Rectal smooth muscle tissue (tissue), 1 donor: ENCODE results near the gene CBLN3.

Experiments
- H3K27ac ChIP-seq: one replicate; pipeline ENCODE4 v1.7.0; 2013; ENCODE audit warnings: low read depth, low read length, inconsistent platforms
- H3K27me3 ChIP-seq: one replicate; pipeline ENCODE4 v1.7.0; 2013; ENCODE audit warnings: low read length; ENCODE audit not compliant: control insufficient read depth, insufficient read depth
- H3K36me3 ChIP-seq: one replicate; pipeline ENCODE4 v1.7.0; 2013; ENCODE audit warnings: low read length; ENCODE audit not compliant: control insufficient read depth, insufficient read depth
- H3K4me1 ChIP-seq: one replicate; pipeline ENCODE4 v1.7.0; 2013; ENCODE audit warnings: low read length; ENCODE audit not compliant: control insufficient read depth, insufficient read depth
- H3K4me3 ChIP-seq: one replicate; pipeline ENCODE4 v1.7.0; 2013; ENCODE audit warnings: low read length
- H3K9ac ChIP-seq: one replicate; pipeline ENCODE4 v1.7.0; 2013; ENCODE audit warnings: low read length

Gene CBLN3

DNA sequence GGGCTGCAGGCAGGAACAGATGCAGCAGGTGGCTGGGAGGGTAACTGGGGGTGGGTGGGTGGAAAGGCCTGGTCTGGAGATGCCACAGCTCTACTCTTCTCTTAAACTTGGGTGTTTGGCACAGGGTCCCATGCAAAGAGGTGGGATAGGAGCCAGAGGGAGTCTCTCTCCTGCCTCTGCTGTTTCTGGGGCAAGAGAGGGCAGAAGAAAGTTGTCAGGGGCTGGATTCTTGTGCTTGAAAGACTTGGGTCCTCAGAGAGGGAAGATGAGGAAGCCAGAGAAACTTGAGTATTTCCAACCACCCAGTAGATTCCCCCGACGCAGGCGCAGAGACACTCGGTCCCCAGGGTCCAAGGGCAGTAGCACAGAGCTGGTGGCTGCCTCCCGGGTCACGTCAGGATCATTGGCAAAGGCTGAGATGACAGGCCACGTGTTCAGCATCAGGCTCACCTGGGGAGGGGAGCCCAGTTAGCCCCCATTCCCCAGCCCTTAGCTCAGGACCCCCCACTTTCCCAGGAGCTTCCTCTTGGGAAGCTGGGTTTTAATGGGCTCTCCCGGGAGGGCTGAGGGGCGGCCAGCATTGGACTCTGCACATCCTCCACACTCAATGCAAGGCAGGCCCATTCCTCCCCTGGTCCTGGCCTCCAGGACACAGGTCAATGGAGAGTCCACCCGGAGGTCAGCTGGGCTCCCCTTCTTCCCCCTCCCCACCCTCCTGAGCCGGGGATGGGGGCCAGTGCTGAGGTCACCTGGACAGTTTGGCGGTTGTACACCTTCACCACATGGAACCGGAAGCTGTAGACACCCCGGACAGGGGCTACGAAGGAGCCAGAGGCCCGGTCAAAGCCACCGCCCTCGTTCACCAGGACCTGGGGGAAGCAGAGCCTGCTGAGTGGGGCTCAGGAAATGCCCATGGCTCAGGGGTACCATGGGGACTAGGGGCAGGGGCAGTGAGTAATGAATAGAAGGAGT is 1.6 kb downstream of the CBLN3 start:
- no peak overlapping the region for H3K4me3 ChIP-seq
- no peak overlapping the region for H3K9ac ChIP-seq
- peaks cover 16% of the 10 kb centered on the region for H3K4me1 ChIP-seq
- H3K27ac ChIP-seq = no peak overlapping the region
- no peaks in the 10 kb centered on the region for H3K27me3 ChIP-seq
- H3K36me3 ChIP-seq = peaks cover 9% of the 10 kb centered on the region

DNA sequence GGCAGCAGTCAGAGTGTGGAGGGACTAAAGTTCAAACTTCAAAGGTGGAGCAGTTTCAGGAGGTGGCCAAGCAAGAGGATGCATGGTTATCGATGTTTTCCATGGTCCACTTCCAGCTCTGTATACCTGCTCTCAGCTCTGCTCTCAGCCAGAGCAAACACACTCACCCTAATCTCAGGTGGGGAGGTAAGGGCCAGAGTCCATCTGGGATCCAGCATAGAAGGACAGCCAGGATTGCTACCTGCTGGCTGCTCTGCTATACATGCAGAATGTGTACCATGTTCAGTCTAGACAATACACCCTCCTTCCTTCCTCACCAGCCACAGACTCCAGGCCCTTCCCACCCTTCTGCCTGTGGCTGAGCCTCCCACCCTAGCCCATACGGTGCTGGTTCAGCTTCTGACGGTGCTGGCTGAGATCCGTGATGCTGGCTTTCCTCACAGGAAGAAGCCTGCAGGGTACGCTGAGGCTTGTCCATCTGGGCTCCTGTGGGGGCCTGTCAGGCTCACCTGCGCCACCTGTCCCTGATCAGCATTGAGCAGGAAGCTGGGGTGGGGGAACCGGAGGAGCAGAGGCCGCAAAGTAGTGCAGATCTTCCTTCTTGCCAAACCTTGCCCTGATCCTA is 2.4 kb downstream of the CBLN3 start:
- Histone ChIP-seq H3K27me3 (no peaks in the 10 kb centered on the region), H3K4me3 (no peak overlapping the region), H3K9ac (no peak overlapping the region), H3K27ac (no peak overlapping the region), H3K4me1 (peaks cover 16% of the 10 kb centered on the region), H3K36me3 (peaks cover 1% of the 10 kb centered on the region)

DNA sequence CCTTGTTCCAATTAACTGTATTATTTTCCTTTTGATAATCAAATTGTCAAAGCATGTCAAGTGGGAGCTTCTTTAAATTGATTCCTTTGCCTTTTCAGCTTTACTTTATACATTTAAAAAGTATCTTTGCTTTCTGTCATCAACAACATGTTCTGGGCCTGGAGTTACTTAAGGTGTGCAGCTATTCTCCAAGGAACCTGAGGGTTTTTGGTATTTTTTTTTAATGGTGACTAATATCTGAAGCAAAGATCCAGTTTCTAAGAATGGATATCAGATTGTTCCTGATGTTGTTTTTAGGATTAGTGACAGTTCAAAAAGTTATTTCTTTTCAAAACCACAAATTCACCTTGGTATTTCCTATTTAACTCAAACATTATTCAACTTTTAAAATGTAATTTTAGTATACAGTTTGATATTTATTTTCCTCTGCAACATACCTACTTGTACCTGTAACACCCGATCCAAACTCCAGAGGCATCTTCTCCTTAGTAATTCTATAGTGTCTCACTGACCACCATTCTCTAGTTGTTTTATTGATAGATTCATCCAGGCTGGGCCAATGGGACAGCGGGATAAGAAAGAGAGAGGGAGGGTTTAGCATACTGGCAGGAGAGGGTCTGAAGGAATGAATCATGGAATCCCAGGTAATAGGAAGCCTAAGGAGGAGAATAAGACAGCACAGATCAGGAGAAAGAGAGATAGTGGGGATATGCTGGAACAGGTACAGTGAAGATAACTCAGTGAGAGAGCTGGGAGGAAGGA is 3.1 kb downstream of the CBLN3 start:
- no peaks in the 10 kb centered on the region for H3K36me3 ChIP-seq
- no peaks in the 10 kb centered on the region for H3K27me3 ChIP-seq
- H3K4me3 ChIP-seq = no peak overlapping the region
- H3K27ac ChIP-seq = no peak overlapping the region
- no peak overlapping the region for H3K9ac ChIP-seq
- H3K4me1 ChIP-seq = peaks cover 11% of the 10 kb centered on the region

DNA sequence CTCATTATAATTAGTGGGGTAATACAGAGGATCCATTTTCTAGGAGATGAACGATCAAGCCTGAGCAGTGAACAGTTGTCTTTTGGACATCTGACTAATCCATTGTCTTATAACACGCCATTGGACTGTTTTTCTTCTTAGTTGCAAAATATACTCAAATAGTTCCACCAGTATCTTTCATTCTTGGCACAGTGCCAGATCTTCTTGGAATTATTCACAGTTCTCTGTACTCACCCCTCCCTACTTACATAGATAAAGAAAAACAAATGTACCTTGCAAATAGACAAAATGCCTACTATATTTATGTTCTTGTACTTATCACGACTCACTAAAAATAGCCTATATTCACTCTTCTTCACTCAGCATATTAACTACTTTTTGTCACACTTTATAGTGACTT is 3.8 kb downstream of the CBLN3 start:
- Histone ChIP-seq H3K4me1 (peaks cover 4% of the 10 kb centered on the region), H3K36me3 (no peaks in the 10 kb centered on the region), H3K27ac (no peak overlapping the region), H3K4me3 (no peak overlapping the region), H3K9ac (no peak overlapping the region), H3K27me3 (no peaks in the 10 kb centered on the region)

DNA sequence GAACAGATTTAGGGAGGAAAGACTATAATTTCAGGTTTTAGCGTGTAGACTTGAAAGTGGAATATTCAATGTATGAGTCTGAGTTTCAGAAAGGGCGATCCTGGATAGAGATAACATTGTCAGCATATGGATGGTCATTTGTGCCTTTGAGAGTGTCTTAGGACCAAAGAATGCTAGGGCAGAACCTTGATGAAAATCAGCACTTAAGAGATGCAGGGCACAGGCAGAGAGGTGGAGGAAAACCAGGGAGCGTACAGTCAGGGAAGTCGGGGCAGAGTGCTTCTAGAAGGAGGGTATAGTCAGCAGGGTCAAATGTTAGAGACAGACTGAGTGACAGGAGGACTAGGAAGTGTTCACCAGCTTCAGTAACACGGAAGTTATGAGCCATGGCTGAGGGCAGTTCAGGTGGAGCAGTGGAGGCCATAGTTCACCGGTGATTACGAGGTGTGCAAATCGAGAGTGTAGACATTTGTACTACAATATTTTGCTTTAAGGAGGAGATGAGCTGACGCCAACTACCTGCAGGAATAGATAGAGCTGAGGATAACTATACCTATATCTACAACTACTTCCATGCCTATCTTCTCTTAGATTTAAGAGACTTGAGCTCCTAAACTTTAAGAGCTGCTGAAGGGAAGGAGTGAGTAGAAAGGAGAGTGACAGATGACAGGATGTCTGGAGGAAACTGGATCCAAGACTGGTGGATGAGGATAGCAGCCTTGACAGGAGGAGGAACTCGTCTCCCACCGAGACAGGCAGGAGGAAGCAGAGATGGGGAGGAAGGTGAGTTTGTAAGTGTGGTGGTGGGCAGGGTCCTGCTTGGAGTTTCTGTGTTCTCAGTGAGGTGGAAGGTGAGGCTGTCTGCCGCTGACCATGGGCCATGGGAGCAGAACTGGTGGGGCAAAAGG is 6.5 kb downstream of the CBLN3 start:
- no peak overlapping the region for H3K4me3 ChIP-seq
- no peak overlapping the region for H3K9ac ChIP-seq
- H3K4me1 ChIP-seq = no peaks in the 10 kb centered on the region
- H3K36me3 ChIP-seq = no peaks in the 10 kb centered on the region
- no peak overlapping the region for H3K27ac ChIP-seq
- no peaks in the 10 kb centered on the region for H3K27me3 ChIP-seq

DNA sequence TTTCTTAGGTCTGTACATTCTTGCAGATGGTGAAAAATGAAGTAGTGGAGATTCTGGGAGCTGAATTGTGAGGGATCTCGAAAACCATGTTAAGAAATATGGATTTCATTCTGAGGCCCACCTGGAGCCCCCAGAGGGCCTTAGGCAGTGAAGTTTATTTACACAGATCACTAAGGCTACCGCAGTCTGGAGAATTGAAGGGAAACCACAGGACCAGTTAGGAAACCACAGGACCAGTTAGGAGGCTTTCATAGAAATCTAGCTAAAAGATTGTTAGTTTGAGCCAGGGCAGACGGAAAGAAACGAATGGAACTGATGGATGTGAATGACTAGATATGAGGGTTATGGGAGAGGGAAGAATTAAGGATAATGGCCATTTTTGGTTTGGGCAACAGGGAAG is 7.2 kb downstream of the CBLN3 start:
- H3K4me1 ChIP-seq = no peaks in the 10 kb centered on the region

DNA sequence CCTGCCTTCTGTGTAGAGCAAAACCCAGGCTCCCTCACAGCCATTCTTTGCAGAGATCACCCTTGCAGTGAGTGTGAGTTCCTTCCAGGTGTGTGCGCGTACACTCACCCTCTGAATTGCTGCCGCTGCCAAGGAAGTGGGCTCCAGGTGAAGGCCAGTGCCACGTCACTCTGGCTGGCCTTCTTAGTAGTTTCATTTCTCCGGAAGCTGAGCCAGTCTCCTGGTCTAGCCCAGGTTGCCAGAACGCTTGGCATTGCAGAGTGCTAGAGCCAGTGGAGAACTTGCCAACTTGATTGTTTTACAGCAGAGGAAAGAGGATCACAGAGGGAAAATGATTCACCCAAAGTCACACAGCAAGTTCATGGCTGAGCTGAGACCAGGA is 11.0 kb downstream of the CBLN3 start:
- Histone ChIP-seq H3K4me3 (no peak overlapping the region), H3K27me3 (no peaks in the 10 kb centered on the region), H3K4me1 (no peaks in the 10 kb centered on the region), H3K36me3 (peaks cover 5% of the 10 kb centered on the region), H3K9ac (no peak overlapping the region), H3K27ac (no peak overlapping the region)

More for the DNA sequence above, 7.2 kb downstream of the CBLN3 start:
- H3K27ac ChIP-seq = no peak overlapping the region
- no peaks in the 10 kb centered on the region for H3K27me3 ChIP-seq
- no peak overlapping the region for H3K9ac ChIP-seq
- H3K36me3 ChIP-seq = no peaks in the 10 kb centered on the region
- no peak overlapping the region for H3K4me3 ChIP-seq

DNA sequence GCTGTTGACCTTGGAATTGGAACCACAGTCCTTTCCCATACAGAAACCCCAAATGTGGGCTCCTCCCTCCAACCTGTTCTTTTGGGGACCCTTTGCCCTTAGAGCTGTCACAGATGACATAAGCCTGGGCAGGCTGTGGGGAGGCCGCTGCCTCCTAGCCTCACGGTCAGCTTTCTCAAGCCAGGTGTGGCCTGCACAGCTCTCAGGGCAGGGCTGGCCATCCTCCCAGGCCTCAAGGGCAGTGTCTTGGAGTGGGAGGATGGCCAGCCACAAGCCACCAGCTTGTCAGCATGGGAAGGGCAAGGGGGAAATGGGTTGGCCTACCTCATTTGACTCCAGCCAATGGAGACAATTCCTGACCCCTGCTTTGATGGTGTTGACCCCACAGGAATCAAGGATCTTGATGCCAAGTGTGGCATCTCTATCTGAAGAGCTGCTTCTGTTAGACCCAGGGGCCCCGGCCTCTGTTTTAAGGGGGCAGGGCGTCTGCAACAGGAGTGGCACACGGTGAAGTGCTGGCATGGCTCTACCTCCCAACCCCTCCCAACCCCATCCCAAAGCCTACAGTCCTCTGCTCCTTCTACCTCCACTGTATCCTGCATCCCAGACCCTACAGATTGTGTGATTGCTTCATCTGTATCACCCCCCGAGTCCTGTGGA is 11.5 kb downstream of the CBLN3 start:
- no peak overlapping the region for H3K9ac ChIP-seq
- H3K4me1 ChIP-seq = no peaks in the 10 kb centered on the region
- H3K27ac ChIP-seq = no peak overlapping the region
- no peaks in the 10 kb centered on the region for H3K27me3 ChIP-seq
- peaks cover 6% of the 10 kb centered on the region for H3K36me3 ChIP-seq
- H3K4me3 ChIP-seq = no peak overlapping the region

DNA sequence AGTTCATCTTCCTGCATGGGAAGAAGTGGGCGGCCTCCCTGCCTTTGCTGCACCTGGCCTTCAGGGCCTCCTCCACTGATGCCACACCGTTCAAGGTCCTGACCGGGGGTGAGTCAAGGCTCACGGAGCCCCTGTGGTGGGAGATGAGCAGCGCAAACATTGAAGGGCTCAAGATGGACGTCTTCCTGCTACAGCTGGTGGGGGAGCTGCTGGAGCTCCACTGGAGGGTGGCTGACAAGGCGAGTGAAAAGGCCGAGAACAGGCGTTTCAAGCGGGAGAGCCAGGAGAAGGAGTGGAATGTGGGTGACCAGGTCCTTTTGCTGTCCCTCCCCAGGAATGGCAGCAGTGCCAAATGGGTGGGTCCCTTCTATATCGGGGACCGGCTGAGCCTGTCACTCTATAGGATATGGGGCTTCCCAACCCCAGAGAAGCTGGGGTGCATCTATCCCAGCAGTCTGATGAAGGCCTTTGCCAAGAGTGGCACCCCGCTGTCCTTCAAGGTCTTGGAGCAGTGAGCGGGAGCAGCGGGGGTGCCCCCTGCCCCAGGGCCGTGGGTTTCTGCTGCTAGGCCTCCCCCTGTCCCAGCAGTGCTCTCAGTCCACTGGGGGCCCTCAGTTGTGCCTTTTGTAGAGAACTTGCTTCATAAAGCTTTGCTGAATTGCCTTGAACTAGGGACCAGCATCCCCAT is 12.4 kb downstream of the CBLN3 start:
- no peak overlapping the region for H3K4me3 ChIP-seq
- no peak overlapping the region for H3K9ac ChIP-seq
- no peak overlapping the region for H3K27ac ChIP-seq
- H3K36me3 ChIP-seq = peaks cover 8% of the 10 kb centered on the region
- H3K27me3 ChIP-seq = no peaks in the 10 kb centered on the region
- no peaks in the 10 kb centered on the region for H3K4me1 ChIP-seq

DNA sequence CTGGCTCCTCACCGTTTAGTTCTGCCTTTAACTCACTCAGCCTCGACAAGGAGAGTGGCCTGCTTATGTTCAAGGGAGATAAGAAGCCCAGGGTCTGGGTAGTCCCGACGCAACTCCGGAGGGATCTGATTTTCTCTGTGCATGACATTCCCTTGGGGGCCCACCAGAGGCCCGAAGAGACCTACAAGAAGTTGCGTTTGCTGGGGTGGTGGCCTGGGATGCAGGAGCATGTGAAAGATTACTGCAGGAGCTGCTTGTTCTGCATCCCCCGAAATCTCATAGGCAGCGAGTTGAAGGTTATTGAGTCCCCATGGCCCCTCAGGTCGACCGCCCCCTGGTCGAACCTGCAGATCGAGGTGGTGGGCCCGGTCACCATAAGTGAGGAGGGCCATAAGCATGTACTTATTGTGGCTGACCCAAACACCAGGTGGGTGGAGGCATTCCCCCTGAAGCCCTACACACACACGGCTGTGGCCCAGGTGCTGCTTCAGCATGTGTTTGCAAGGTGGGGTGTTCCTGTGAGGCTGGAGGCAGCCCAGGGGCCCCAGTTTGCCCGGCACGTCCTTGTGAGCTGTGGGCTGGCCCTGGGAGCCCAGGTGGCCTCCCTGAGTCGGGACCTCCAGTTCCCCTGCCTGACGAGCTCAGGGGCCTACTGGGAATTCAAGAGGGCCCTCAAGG is 13.1 kb downstream of the CBLN3 start:
- peaks cover 8% of the 10 kb centered on the region for H3K36me3 ChIP-seq
- no peaks in the 10 kb centered on the region for H3K4me1 ChIP-seq
- H3K4me3 ChIP-seq = no peak overlapping the region
- no peak overlapping the region for H3K9ac ChIP-seq
- no peak overlapping the region for H3K27ac ChIP-seq
- H3K27me3 ChIP-seq = no peaks in the 10 kb centered on the region
